Endothelial cell of umbilical vein (primary cell): ENCODE measurements around the gene RINT1. TPM values are rescaled to one million over a fixed set of nuclear protein-coding genes. Genes with fewer than 3 reads are reported as not detected.
"Not testable (repeated sequence)": the region's sequence is repeated elsewhere in the genome, so short reads cannot be mapped to it uniquely, and the experiment has no call there.

Experiments
- BruUV-seq: library from RNA; stranded (reverse); fragments of 400-500 nt; replicated peaks from 2 replicates; lab custom pipeline; 2021; lab: Mats Ljungman, UMichigan
- CTCF ChIA-PET: fragments of 300-600, 350-600 bp; sonication (Branson Sonifier 250); formaldehyde crosslinking; loops from one replicate; lab custom pipeline; 2021; ENCODE audit warnings: antibody characterized with exemption, inconsistent platforms; lab: Charles Lee
- POLR2A ChIA-PET: fragments of 300-600, 350-600 bp; sonication (Branson Sonifier 250); formaldehyde crosslinking; loops from one replicate; lab custom pipeline; 2021; ENCODE audit warnings: antibody characterized with exemption, inconsistent platforms; lab: Charles Lee
- DNase-seq: peaks from one replicate; pipeline ENCODE4 v3.0.0-alpha.2; 2011; ENCODE audit warnings: low read depth, low spot score
- FAIRE-seq: peaks from 2 replicates; lab custom pipeline; 2011; peaks lifted over from hg19 to GRCh38; lab: Jason Lieb, UNC
- H2AFZ ChIP-seq: 2 replicates; pipeline ENCODE4 v1.6.0; 2012; ENCODE audit warnings: low read depth, low read length, control low read depth, inconsistent platforms
- H3K27ac ChIP-seq: 2 replicates; pipeline ENCODE4 v1.5.1; 2011; ENCODE audit warnings: low read depth, mild to moderate bottlenecking, control low read depth, low read length, moderate library complexity; ENCODE audit not compliant: insufficient read depth
- H3K27me3 ChIP-seq, 2 experiments: 2 replicates each; pipeline versions ENCODE4 v1.6.0 to v1.6.1; 2011; ENCODE audit warnings: low read length in 2 of 2, mixed read lengths in 1 of 2; ENCODE audit not compliant: control insufficient read depth in 2 of 2, insufficient read depth in 2 of 2
- H3K36me3 ChIP-seq, 2 experiments: 2 replicates in 1 of 2; 3 replicates in 1 of 2; pipeline ENCODE4 v1.5.1; 2011; ENCODE audit warnings: low read length in 2 of 2, mild to moderate bottlenecking in 1 of 2, moderate library complexity in 1 of 2; ENCODE audit not compliant: control insufficient read depth in 2 of 2, insufficient read depth in 2 of 2; ENCODE audit errors: extremely low read depth in 1 of 2
- H3K4me1 ChIP-seq: 3 replicates; pipeline ENCODE4 v1.5.1; 2011; ENCODE audit warnings: mild to moderate bottlenecking, low read length; ENCODE audit not compliant: control insufficient read depth, insufficient read depth; ENCODE audit errors: extremely low read depth
- H3K4me2 ChIP-seq: 2 replicates; pipeline ENCODE4 v1.6.1; 2011; ENCODE audit warnings: low read length, control low read depth, mixed read lengths; ENCODE audit not compliant: insufficient read depth
- H3K4me3 ChIP-seq, 3 experiments: fragments of 200-600 bp in 1 of 3; sonication (generic), shearing (Covaris generic) in 1 of 3; replicated peaks in 1 of 3; 2 replicates each; pipeline ENCODE4 v1.5.1; 2011 to 2016; ENCODE audit warnings: control low read depth in 3 of 3, low read length in 3 of 3, mild to moderate bottlenecking in 2 of 3, inconsistent platforms in 1 of 3, low read depth in 1 of 3, moderate library complexity in 1 of 3; ENCODE audit not compliant: insufficient read depth in 1 of 3
- H3K79me2 ChIP-seq: 2 replicates; pipeline ENCODE4 v1.6.0; 2012; ENCODE audit warnings: low read length, inconsistent platforms; ENCODE audit not compliant: control insufficient read depth, insufficient read depth
- H3K9ac ChIP-seq: replicated peaks from 2 replicates; pipeline ENCODE3; 2011; ENCODE audit warnings: low read length, control low read depth; ENCODE audit not compliant: insufficient read depth; ENCODE audit errors: extremely low read depth
- H3K9me1 ChIP-seq: replicated peaks from 3 replicates; pipeline ENCODE4 v1.6.0; 2011; ENCODE audit warnings: mild to moderate bottlenecking, low read length; ENCODE audit not compliant: control insufficient read depth, insufficient read depth; ENCODE audit errors: extremely low read depth
- H3K9me3 ChIP-seq: replicated peaks from 2 replicates; pipeline ENCODE4 v1.5.1; 2012; ENCODE audit warnings: low read length, inconsistent platforms; ENCODE audit not compliant: control insufficient read depth, insufficient read depth
- H4K20me1 ChIP-seq: replicated peaks from 2 replicates; pipeline ENCODE3; 2011; ENCODE audit warnings: mild to moderate bottlenecking, low read length; ENCODE audit not compliant: control insufficient read depth, insufficient read depth; ENCODE audit errors: extremely low read depth
- EZH2 ChIP-seq: IDR thresholded peaks from 2 replicates; pipeline ENCODE4 v1.6.1; 2012; ENCODE audit warnings: borderline replicate concordance, low read depth, mild to moderate bottlenecking, moderate library complexity, low read length, inconsistent platforms; ENCODE audit not compliant: severe bottlenecking
- FOS ChIP-seq: IDR thresholded peaks from 2 replicates; pipeline ENCODE4 v1.6.1; 2011; ENCODE audit warnings: mild to moderate bottlenecking, low read length, moderate library complexity, borderline replicate concordance; ENCODE audit not compliant: insufficient read depth
- GATA2 ChIP-seq: IDR thresholded peaks from 2 replicates; pipeline ENCODE4 v1.7.0; 2011; ENCODE audit warnings: low read depth, mild to moderate bottlenecking, moderate library complexity, mixed read lengths, low read length; ENCODE audit not compliant: insufficient read length, insufficient read depth
- JUN ChIP-seq: IDR thresholded peaks from 2 replicates; pipeline ENCODE4 v1.6.1; 2011; ENCODE audit warnings: borderline replicate concordance, low read depth; ENCODE audit not compliant: insufficient read length, insufficient read depth
- MAX ChIP-seq: IDR thresholded peaks from 2 replicates; pipeline ENCODE4 v1.6.1; 2011; ENCODE audit not compliant: insufficient read depth, insufficient read length
- MYC ChIP-seq: IDR thresholded peaks from one replicate; pipeline ENCODE4 v1.6.1; 2011; ENCODE audit warnings: mild to moderate bottlenecking, low read depth, low read length
- POLR2A ChIP-seq: IDR thresholded peaks from 2 replicates; pipeline ENCODE4 v1.6.1; 2012; ENCODE audit warnings: low read depth, mild to moderate bottlenecking, control low read depth, low read length
- POLR2AphosphoS5 ChIP-seq: IDR thresholded peaks from 2 replicates; pipeline ENCODE4 v1.6.1; 2012; ENCODE audit warnings: low read depth, mild to moderate bottlenecking, control low read depth, low read length, moderate library complexity; ENCODE audit not compliant: insufficient read depth
- dilution Hi-C: fragments of 300-500 bp; cut with MboI; formaldehyde crosslinking; loops from one replicate; pipeline ENCODE4 v1.15.0; 2019; ENCODE audit warnings: low sequenced_read_pairs; ENCODE audit not compliant: extremely low pct_ligation_motif_present
- intact Hi-C: fragments of 100-400 bp; cut with micrococcal nuclease; formaldehyde crosslinking; loops from one replicate; pipeline ENCODE4 v1.10.0; 2022
- polyA plus RNA-seq, 4 experiments: library from polyadenylated mRNA; depleted of rRNA in 3 of 4; stranded (reverse) in 3 of 4; unstranded in 1 of 4; fragments of >200 nt; gene quantifications; 2 replicates each; pipeline versions ENCODE4 v1.2.1 to v1.2.3, GENCODE V29; 2011 to 2012; ENCODE audit warnings: missing spikeins in 1 of 4
- total RNA-seq: library from RNA; stranded (reverse); gene quantifications from 2 replicates; pipeline ENCODE4 v1.2.3, GENCODE V29; 2021
- TF ChIP-seq, protein P1 (sequence below), 2 donors: IDR thresholded peaks; 1 replicate in 1 of 2; 2 replicates in 1 of 2; pipeline ENCODE4 v1.5.1; 2011; ENCODE audit warnings: low read length in 2 of 2, mild to moderate bottlenecking in 2 of 2, moderate library complexity in 2 of 2, control low read depth in 1 of 2, inconsistent platforms in 1 of 2, low read depth in 1 of 2; ENCODE audit not compliant: insufficient read depth in 1 of 2; ENCODE audit errors: extremely low read depth in 1 of 2

The RINT1 gene
- total and polyA plus RNA-seq, 2 donors (not counting 3 experiments of a cell fraction or from before 2014, with no cell fraction given): 10.8 to 23.4 TPM

- no peak overlapping the region for H3K27ac ChIP-seq
- no peak overlapping the region for H3K4me2 ChIP-seq
- H3K4me1 ChIP-seq: peaks cover 7% of the 10 kb centered on the region
- CTCF ChIA-PET: interaction anchor here (0.8 kb wide), 1 partner anchor 19 kb away, joined by 4 read pairs; the partner anchor contains the start of gene RINT1
- POLR2A ChIA-PET: no interaction called here
- no peaks in the 10 kb centered on the region for H4K20me1 ChIP-seq
- peaks cover 0 to 2% of the 10 kb centered on the region in 2 experiments for H3K36me3 ChIP-seq
- no peaks in the 10 kb centered on the region for H3K9me3 ChIP-seq
- H3K9ac ChIP-seq: no peak overlapping the region
- no peaks in the 10 kb centered on the region for H3K27me3 ChIP-seq
- no peak overlapping the region for H3K4me3 ChIP-seq
- DNase-seq (no peak), FAIRE-seq (no peak)
- dilution Hi-C loops (no loop called here), intact Hi-C loops (no loop called here)
- H3K9me1 ChIP-seq: no peaks in the 10 kb centered on the region
- BruUV-seq: no TSS peak
- TF ChIP-seq JUN (no peak), FOS (no peak), MAX (no peak), EZH2 (no peak), GATA2 (no peak), POLR2A (no peak), MYC (no peak), POLR2AphosphoS5 (no peak)
- TF ChIP-seq, protein P1, sequence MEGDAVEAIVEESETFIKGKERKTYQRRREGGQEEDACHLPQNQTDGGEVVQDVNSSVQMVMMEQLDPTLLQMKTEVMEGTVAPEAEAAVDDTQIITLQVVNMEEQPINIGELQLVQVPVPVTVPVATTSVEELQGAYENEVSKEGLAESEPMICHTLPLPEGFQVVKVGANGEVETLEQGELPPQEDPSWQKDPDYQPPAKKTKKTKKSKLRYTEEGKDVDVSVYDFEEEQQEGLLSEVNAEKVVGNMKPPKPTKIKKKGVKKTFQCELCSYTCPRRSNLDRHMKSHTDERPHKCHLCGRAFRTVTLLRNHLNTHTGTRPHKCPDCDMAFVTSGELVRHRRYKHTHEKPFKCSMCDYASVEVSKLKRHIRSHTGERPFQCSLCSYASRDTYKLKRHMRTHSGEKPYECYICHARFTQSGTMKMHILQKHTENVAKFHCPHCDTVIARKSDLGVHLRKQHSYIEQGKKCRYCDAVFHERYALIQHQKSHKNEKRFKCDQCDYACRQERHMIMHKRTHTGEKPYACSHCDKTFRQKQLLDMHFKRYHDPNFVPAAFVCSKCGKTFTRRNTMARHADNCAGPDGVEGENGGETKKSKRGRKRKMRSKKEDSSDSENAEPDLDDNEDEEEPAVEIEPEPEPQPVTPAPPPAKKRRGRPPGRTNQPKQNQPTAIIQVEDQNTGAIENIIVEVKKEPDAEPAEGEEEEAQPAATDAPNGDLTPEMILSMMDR (IDR thresholded peaks at IDR 0.05; ENCODE audit: extremely low read depth in 1 of 2, insufficient read depth in 1 of 2, low read depth in 1 of 2, low read length in 2 of 2): no peak
- peaks cover 66% of the 10 kb centered on the region for H3K79me2 ChIP-seq
- H2AFZ ChIP-seq: no peak overlapping the region
Observed at GRCh38 chr7:105512926-105513526, 19.0 kb upstream of the RINT1 start.

GRCh38 chr7:105515610-105516009, 16.4 kb upstream of the RINT1 start:
- POLR2A ChIA-PET, H3K27ac ChIP-seq, H3K9ac ChIP-seq, H3K4me2 ChIP-seq, H2AFZ ChIP-seq, BruUV-seq, H3K9me3 ChIP-seq, intact Hi-C loops, H3K9me1 ChIP-seq, H3K27me3 ChIP-seq, H3K4me1 ChIP-seq, H3K36me3 ChIP-seq, H3K4me3 ChIP-seq, FAIRE-seq, dilution Hi-C loops, H4K20me1 ChIP-seq, DNase-seq: not testable (repeated sequence)
- CTCF ChIA-PET: interaction anchor here (1.2 kb wide), 1 partner anchor 9 kb away, joined by 3 read pairs; no protein-coding TSS in a partner anchor
- peaks cover 68% of the 10 kb centered on the region for H3K79me2 ChIP-seq
